Endothelial cell of umbilical vein (primary cell): ENCODE data around the gene TSPO. TPM values are rescaled to one million over a fixed set of nuclear protein-coding genes. Genes with fewer than 3 reads are reported as not detected.

Experiments used
- BruUV-seq: library from RNA; stranded (reverse); fragments of 400-500 nt; replicated peaks from 2 replicates; lab custom pipeline; 2021; lab: Mats Ljungman, UMichigan
- CTCF ChIA-PET: fragments of 300-600, 350-600 bp; sonication (Branson Sonifier 250); formaldehyde crosslinking; loops from one replicate; lab custom pipeline; 2021; ENCODE audit warnings: antibody characterized with exemption, inconsistent platforms; lab: Charles Lee
- POLR2A ChIA-PET: fragments of 300-600, 350-600 bp; sonication (Branson Sonifier 250); formaldehyde crosslinking; loops from one replicate; lab custom pipeline; 2021; ENCODE audit warnings: antibody characterized with exemption, inconsistent platforms; lab: Charles Lee
- DNase-seq: peaks from one replicate; pipeline ENCODE4 v3.0.0-alpha.2; 2011; ENCODE audit warnings: low read depth, low spot score
- FAIRE-seq: peaks from 2 replicates; lab custom pipeline; 2011; peaks lifted over from hg19 to GRCh38; lab: Jason Lieb, UNC
- H2AFZ ChIP-seq: 2 replicates; pipeline ENCODE4 v1.6.0; 2012; ENCODE audit warnings: low read depth, low read length, control low read depth, inconsistent platforms
- H3K27ac ChIP-seq: 2 replicates; pipeline ENCODE4 v1.5.1; 2011; ENCODE audit warnings: low read depth, mild to moderate bottlenecking, control low read depth, low read length, moderate library complexity; ENCODE audit not compliant: insufficient read depth
- H3K27me3 ChIP-seq, 2 experiments: 2 replicates each; pipeline versions ENCODE4 v1.6.0 to v1.6.1; 2011; ENCODE audit warnings: low read length in 2 of 2, mixed read lengths in 1 of 2; ENCODE audit not compliant: control insufficient read depth in 2 of 2, insufficient read depth in 2 of 2
- H3K36me3 ChIP-seq, 2 experiments: 2 replicates in 1 of 2; 3 replicates in 1 of 2; pipeline ENCODE4 v1.5.1; 2011; ENCODE audit warnings: low read length in 2 of 2, mild to moderate bottlenecking in 1 of 2, moderate library complexity in 1 of 2; ENCODE audit not compliant: control insufficient read depth in 2 of 2, insufficient read depth in 2 of 2; ENCODE audit errors: extremely low read depth in 1 of 2
- H3K4me1 ChIP-seq: 3 replicates; pipeline ENCODE4 v1.5.1; 2011; ENCODE audit warnings: mild to moderate bottlenecking, low read length; ENCODE audit not compliant: control insufficient read depth, insufficient read depth; ENCODE audit errors: extremely low read depth
- H3K4me2 ChIP-seq: 2 replicates; pipeline ENCODE4 v1.6.1; 2011; ENCODE audit warnings: low read length, control low read depth, mixed read lengths; ENCODE audit not compliant: insufficient read depth
- H3K4me3 ChIP-seq, 3 experiments: fragments of 200-600 bp in 1 of 3; sonication (generic), shearing (Covaris generic) in 1 of 3; replicated peaks in 1 of 3; 2 replicates each; pipeline ENCODE4 v1.5.1; 2011 to 2016; ENCODE audit warnings: control low read depth in 3 of 3, low read length in 3 of 3, mild to moderate bottlenecking in 2 of 3, inconsistent platforms in 1 of 3, low read depth in 1 of 3, moderate library complexity in 1 of 3; ENCODE audit not compliant: insufficient read depth in 1 of 3
- H3K79me2 ChIP-seq: 2 replicates; pipeline ENCODE4 v1.6.0; 2012; ENCODE audit warnings: low read length, inconsistent platforms; ENCODE audit not compliant: control insufficient read depth, insufficient read depth
- H3K9ac ChIP-seq: replicated peaks from 2 replicates; pipeline ENCODE3; 2011; ENCODE audit warnings: low read length, control low read depth; ENCODE audit not compliant: insufficient read depth; ENCODE audit errors: extremely low read depth
- H3K9me1 ChIP-seq: replicated peaks from 3 replicates; pipeline ENCODE4 v1.6.0; 2011; ENCODE audit warnings: mild to moderate bottlenecking, low read length; ENCODE audit not compliant: control insufficient read depth, insufficient read depth; ENCODE audit errors: extremely low read depth
- H3K9me3 ChIP-seq: replicated peaks from 2 replicates; pipeline ENCODE4 v1.5.1; 2012; ENCODE audit warnings: low read length, inconsistent platforms; ENCODE audit not compliant: control insufficient read depth, insufficient read depth
- H4K20me1 ChIP-seq: replicated peaks from 2 replicates; pipeline ENCODE3; 2011; ENCODE audit warnings: mild to moderate bottlenecking, low read length; ENCODE audit not compliant: control insufficient read depth, insufficient read depth; ENCODE audit errors: extremely low read depth
- EZH2 ChIP-seq: IDR thresholded peaks from 2 replicates; pipeline ENCODE4 v1.6.1; 2012; ENCODE audit warnings: borderline replicate concordance, low read depth, mild to moderate bottlenecking, moderate library complexity, low read length, inconsistent platforms; ENCODE audit not compliant: severe bottlenecking
- FOS ChIP-seq: IDR thresholded peaks from 2 replicates; pipeline ENCODE4 v1.6.1; 2011; ENCODE audit warnings: mild to moderate bottlenecking, low read length, moderate library complexity, borderline replicate concordance; ENCODE audit not compliant: insufficient read depth
- GATA2 ChIP-seq: IDR thresholded peaks from 2 replicates; pipeline ENCODE4 v1.7.0; 2011; ENCODE audit warnings: low read depth, mild to moderate bottlenecking, moderate library complexity, mixed read lengths, low read length; ENCODE audit not compliant: insufficient read length, insufficient read depth
- JUN ChIP-seq: IDR thresholded peaks from 2 replicates; pipeline ENCODE4 v1.6.1; 2011; ENCODE audit warnings: borderline replicate concordance, low read depth; ENCODE audit not compliant: insufficient read length, insufficient read depth
- MYC ChIP-seq: IDR thresholded peaks from one replicate; pipeline ENCODE4 v1.6.1; 2011; ENCODE audit warnings: mild to moderate bottlenecking, low read depth, low read length
- POLR2A ChIP-seq: IDR thresholded peaks from 2 replicates; pipeline ENCODE4 v1.6.1; 2012; ENCODE audit warnings: low read depth, mild to moderate bottlenecking, control low read depth, low read length
- POLR2AphosphoS5 ChIP-seq: IDR thresholded peaks from 2 replicates; pipeline ENCODE4 v1.6.1; 2012; ENCODE audit warnings: low read depth, mild to moderate bottlenecking, control low read depth, low read length, moderate library complexity; ENCODE audit not compliant: insufficient read depth
- dilution Hi-C: fragments of 300-500 bp; cut with MboI; formaldehyde crosslinking; loops from one replicate; pipeline ENCODE4 v1.15.0; 2019; ENCODE audit warnings: low sequenced_read_pairs; ENCODE audit not compliant: extremely low pct_ligation_motif_present
- intact Hi-C: fragments of 100-400 bp; cut with micrococcal nuclease; formaldehyde crosslinking; loops from one replicate; pipeline ENCODE4 v1.10.0; 2022
- polyA plus RNA-seq, 4 experiments: library from polyadenylated mRNA; depleted of rRNA in 3 of 4; stranded (reverse) in 3 of 4; unstranded in 1 of 4; fragments of >200 nt; gene quantifications; 2 replicates each; pipeline versions ENCODE4 v1.2.1 to v1.2.3, GENCODE V29; 2011 to 2012; ENCODE audit warnings: missing spikeins in 1 of 4
- total RNA-seq: library from RNA; stranded (reverse); gene quantifications from 2 replicates; pipeline ENCODE4 v1.2.3, GENCODE V29; 2021
- TF ChIP-seq, protein P1 (sequence below): IDR thresholded peaks from 2 replicates; pipeline ENCODE4 v1.6.1; 2011; ENCODE audit not compliant: insufficient read depth, insufficient read length
- TF ChIP-seq, protein P2 (sequence below), 2 donors: IDR thresholded peaks; 1 replicate in 1 of 2; 2 replicates in 1 of 2; pipeline ENCODE4 v1.5.1; 2011; ENCODE audit warnings: low read length in 2 of 2, mild to moderate bottlenecking in 2 of 2, moderate library complexity in 2 of 2, control low read depth in 1 of 2, inconsistent platforms in 1 of 2, low read depth in 1 of 2; ENCODE audit not compliant: insufficient read depth in 1 of 2; ENCODE audit errors: extremely low read depth in 1 of 2

The TSPO gene
- total and polyA plus RNA-seq, 2 donors (not counting 3 experiments of a cell fraction or from before 2014, with no cell fraction given), result 328 to 720 TPM

DNA sequence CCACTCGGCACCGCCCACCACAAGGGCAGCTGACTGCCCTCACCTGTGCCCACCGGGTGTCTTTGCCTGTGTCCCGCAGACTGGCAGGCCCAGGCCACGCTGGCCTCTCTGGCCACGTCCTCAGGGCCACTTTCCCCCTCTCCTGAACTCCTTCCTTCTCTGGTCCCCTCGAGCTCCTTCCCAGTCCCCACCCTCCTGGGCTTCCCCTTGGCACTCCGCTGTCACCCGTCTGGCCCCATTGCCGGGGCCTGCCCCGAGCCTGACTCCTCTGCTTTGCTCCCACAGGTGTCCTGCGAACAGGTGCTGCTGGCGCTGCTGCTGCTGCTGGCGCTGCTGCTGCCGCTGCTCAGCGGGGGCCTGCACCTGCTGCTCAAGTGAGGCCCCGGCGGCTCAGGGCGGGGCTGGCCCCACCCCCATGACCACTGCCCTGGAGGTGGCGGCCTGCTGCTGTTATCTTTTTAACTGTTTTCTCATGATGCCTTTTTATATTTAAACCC lies 22.4 kb upstream of the TSPO start:
- Histone ChIP-seq H3K36me3 (peaks cover 0 to 11% of the 10 kb centered on the region in 2 experiments), H3K4me2 (no peak overlapping the region), H3K79me2 (no peaks in the 10 kb centered on the region), H3K9ac (no peak overlapping the region), H2AFZ (no peak overlapping the region), H3K9me3 (no peaks in the 10 kb centered on the region), H3K4me3 (no peak overlapping the region), H4K20me1 (no peaks in the 10 kb centered on the region), H3K4me1 (peaks cover 6% of the 10 kb centered on the region), H3K27ac (no peak overlapping the region), H3K27me3 (no peaks in the 10 kb centered on the region), H3K9me1 (no peaks in the 10 kb centered on the region)
- ChIA-PET POLR2A (no interaction called here), CTCF (interaction anchor here (0.5 kb wide), 1 partner anchor 643 kb away, joined by 4 read pairs; no protein-coding TSS in a partner anchor)
- intact Hi-C loops (no loop called here), dilution Hi-C loops (no loop called here)
- FAIRE-seq (no peak), DNase-seq (no peak)
- TF ChIP-seq GATA2, result no peak
- TF ChIP-seq, protein P1, sequence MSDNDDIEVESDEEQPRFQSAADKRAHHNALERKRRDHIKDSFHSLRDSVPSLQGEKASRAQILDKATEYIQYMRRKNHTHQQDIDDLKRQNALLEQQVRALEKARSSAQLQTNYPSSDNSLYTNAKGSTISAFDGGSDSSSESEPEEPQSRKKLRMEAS, result no peak
- TF ChIP-seq POLR2AphosphoS5, result no peak
- TF ChIP-seq FOS, result no peak
- no peak for TF ChIP-seq MYC
- TF ChIP-seq, protein P2, sequence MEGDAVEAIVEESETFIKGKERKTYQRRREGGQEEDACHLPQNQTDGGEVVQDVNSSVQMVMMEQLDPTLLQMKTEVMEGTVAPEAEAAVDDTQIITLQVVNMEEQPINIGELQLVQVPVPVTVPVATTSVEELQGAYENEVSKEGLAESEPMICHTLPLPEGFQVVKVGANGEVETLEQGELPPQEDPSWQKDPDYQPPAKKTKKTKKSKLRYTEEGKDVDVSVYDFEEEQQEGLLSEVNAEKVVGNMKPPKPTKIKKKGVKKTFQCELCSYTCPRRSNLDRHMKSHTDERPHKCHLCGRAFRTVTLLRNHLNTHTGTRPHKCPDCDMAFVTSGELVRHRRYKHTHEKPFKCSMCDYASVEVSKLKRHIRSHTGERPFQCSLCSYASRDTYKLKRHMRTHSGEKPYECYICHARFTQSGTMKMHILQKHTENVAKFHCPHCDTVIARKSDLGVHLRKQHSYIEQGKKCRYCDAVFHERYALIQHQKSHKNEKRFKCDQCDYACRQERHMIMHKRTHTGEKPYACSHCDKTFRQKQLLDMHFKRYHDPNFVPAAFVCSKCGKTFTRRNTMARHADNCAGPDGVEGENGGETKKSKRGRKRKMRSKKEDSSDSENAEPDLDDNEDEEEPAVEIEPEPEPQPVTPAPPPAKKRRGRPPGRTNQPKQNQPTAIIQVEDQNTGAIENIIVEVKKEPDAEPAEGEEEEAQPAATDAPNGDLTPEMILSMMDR (IDR thresholded peaks at IDR 0.05; ENCODE audit: extremely low read depth in 1 of 2, insufficient read depth in 1 of 2, low read depth in 1 of 2, low read length in 2 of 2), result no peak
- TF ChIP-seq EZH2, result no peak
- TF ChIP-seq POLR2A, result no peak
- TF ChIP-seq JUN, result no peak
- BruUV-seq, result no TSS peak
